Transverse colon (tissue), 4 donors: ENCODE data around the gene SLFN13. TPM values are rescaled to one million over a fixed set of nuclear protein-coding genes. Genes with fewer than 3 reads are reported as not detected.

ENCODE experiments used
- DNase-seq: peaks from one replicate; pipeline ENCODE4 v3.0.0-alpha.2; 2019
- H3K27ac ChIP-seq, 4 donors: fragments of 200-600 bp; sonication (generic); 2 replicates each; pipeline ENCODE4 v1.5.1; 2016 to 2018; ENCODE audit warnings: inconsistent platforms in 4 of 4
- H3K27me3 ChIP-seq: fragments of 200-600 bp; sonication (generic); 2 replicates; pipeline ENCODE4 v1.5.1; 2017; ENCODE audit warnings: inconsistent platforms
- H3K36me3 ChIP-seq, 4 donors: fragments of 200-600 bp; sonication (generic); 2 replicates each; pipeline ENCODE4 v1.5.1; 2017 to 2019; ENCODE audit warnings: inconsistent platforms in 4 of 4
- H3K4me1 ChIP-seq, 4 donors: fragments of 200-600 bp; sonication (generic); 2 replicates each; pipeline ENCODE4 v1.5.1; 2017 to 2020; ENCODE audit warnings: inconsistent platforms in 4 of 4
- H3K4me3 ChIP-seq, 4 donors: fragments of 200-600 bp; sonication (generic); 1 replicate in 1 of 4; 2 replicates in 3 of 4; pipeline versions ENCODE4 v1.5.1 to v1.6.1; 2017 to 2019; ENCODE audit warnings: inconsistent platforms in 4 of 4
- H3K9me3 ChIP-seq, 2 donors: fragments of 200-600 bp; sonication (generic); 2 replicates each; pipeline ENCODE4 v1.5.1; 2017 to 2019; ENCODE audit warnings: inconsistent platforms in 2 of 2
- EP300 ChIP-seq: sonication (generic); formaldehyde crosslinking; IDR thresholded peaks from one replicate; pipeline ENCODE4 v1.6.1; 2017; ENCODE audit warnings: antibody characterized with exemption, low read depth
- POLR2A ChIP-seq: fragments of 450-650 bp; IDR thresholded peaks from one replicate; pipeline ENCODE4 v1.6.1; 2016; ENCODE audit warnings: antibody characterized with exemption, mild to moderate bottlenecking, moderate library complexity
- POLR2AphosphoS5 ChIP-seq, 3 donors: sonication (generic); formaldehyde crosslinking; IDR thresholded peaks; one replicate each; pipeline ENCODE4 v1.6.1; 2016; ENCODE audit warnings: antibody characterized with exemption in 3 of 3
- WGBS, 2 donors: methylation state at CpG; one replicate each; pipeline ENCODE4 v1.1.5; 2018; ENCODE audit warnings: low coverage in 1 of 2; 5-methylcytosine and 5-hydroxymethylcytosine counted together
- in situ Hi-C, 4 donors: fragments of 200-750 bp; cut with MboI; loops; one replicate each; pipeline versions ENCODE4 v1.15.0 to v1.15.1; 2017; ENCODE audit warnings: low sequenced_read_pairs in 3 of 4, low pct_ligation_motif_present in 1 of 4, low pct_unique_long_range_greater_than_20kb in 1 of 4
- intact Hi-C: fragments of 100-400 bp; cut with DNase I; formaldehyde crosslinking; loops from one replicate; pipeline ENCODE4 v1.15.1; 2023; ENCODE audit warnings: low total_unique reads
- total RNA-seq, 4 donors: library from RNA; depleted of rRNA; stranded (reverse); fragments of >200 nt; gene quantifications; one replicate each; pipeline ENCODE4 v1.1.0, GENCODE V29; 2016
- TF ChIP-seq, protein P1 (sequence below), 5 experiments: fragments of 200-600 bp in 3 of 5; fragments of 450-650 bp in 2 of 5; sonication (generic) in 3 of 5; IDR thresholded peaks; 1 replicate in 2 of 5; 2 replicates in 3 of 5; pipeline ENCODE4 v1.5.1; 2016 to 2017; ENCODE audit warnings: antibody characterized with exemption in 5 of 5, inconsistent platforms in 3 of 5, mild to moderate bottlenecking in 2 of 5, moderate library complexity in 1 of 5

The SLFN13 gene
- total RNA-seq, 4 donors from 2014 or later, result 2.8 to 28.8 (median 8.5) TPM

DNA sequence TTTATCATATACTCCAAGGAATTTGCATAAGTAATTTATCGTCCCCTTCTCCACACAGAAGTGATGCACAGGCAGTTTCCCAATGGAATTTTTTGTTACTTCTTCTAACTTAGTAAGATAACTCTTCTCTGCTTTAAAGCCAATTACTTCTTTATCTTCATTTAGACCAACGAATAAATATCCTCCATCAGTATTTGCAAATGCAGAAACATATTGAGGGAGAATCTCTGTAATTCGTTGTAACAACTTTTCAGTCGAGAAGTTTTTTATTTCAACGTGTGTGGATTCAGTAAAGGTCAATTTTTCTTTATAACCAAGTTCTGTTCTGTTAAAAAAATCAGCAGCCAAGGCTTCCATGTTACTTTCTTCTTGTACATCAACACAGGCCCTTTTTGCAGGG lies 30.7 kb upstream of the SLFN13 start:
- H3K27ac ChIP-seq, result no peak overlapping the region
- H3K9me3 ChIP-seq, result no peaks in the 10 kb centered on the region
- WGBS, 2 donors, result 72 to 73% methylated on average over 5 of the region's 5 CpGs
- H3K36me3 ChIP-seq, result no peaks in the 10 kb centered on the region
- H3K27me3 ChIP-seq, result peaks cover 46% of the 10 kb centered on the region
- H3K4me3 ChIP-seq, result no peak overlapping the region
- TF ChIP-seq POLR2A (no peak), EP300 (no peak), POLR2AphosphoS5 (IDR thresholded peaks at IDR 0.05) (no peak)
- TF ChIP-seq, protein P1, sequence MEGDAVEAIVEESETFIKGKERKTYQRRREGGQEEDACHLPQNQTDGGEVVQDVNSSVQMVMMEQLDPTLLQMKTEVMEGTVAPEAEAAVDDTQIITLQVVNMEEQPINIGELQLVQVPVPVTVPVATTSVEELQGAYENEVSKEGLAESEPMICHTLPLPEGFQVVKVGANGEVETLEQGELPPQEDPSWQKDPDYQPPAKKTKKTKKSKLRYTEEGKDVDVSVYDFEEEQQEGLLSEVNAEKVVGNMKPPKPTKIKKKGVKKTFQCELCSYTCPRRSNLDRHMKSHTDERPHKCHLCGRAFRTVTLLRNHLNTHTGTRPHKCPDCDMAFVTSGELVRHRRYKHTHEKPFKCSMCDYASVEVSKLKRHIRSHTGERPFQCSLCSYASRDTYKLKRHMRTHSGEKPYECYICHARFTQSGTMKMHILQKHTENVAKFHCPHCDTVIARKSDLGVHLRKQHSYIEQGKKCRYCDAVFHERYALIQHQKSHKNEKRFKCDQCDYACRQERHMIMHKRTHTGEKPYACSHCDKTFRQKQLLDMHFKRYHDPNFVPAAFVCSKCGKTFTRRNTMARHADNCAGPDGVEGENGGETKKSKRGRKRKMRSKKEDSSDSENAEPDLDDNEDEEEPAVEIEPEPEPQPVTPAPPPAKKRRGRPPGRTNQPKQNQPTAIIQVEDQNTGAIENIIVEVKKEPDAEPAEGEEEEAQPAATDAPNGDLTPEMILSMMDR (IDR thresholded peaks at IDR 0.05), result no peak
- no peaks in the 10 kb centered on the region for H3K4me1 ChIP-seq
- intact Hi-C loops (no loop called here), in situ Hi-C loops (no loop called here)
- no peak for DNase-seq

DNA sequence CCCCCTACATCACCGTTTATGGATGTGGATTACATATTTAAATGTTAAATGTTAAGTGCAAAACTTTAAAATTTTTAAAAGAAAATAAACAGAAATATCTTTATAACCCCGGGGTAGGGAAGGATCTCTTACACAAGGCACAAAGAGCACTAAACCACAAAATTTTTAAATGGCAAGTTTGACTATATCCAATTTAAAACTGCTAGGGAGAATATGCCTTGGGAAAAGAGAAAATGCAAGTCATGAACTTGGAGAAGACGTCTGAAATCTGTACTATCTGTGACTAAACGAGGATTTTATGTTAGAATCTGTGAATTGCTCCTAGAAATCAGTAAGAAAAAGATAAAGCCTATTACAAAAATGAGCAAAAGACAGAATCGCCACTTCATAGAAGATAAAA lies 28.7 kb upstream of the SLFN13 start:
- H3K4me1 ChIP-seq, result no peaks in the 10 kb centered on the region
- peaks cover 47% of the 10 kb centered on the region for H3K27me3 ChIP-seq
- DNase-seq, result no peak
- no peak overlapping the region for H3K4me3 ChIP-seq
- H3K36me3 ChIP-seq, result no peaks in the 10 kb centered on the region
- H3K9me3 ChIP-seq, result no peaks in the 10 kb centered on the region
- in situ Hi-C loops, result no loop called here
- intact Hi-C loops, result no loop called here
- H3K27ac ChIP-seq, result no peak overlapping the region
- WGBS, 2 donors, result 58 to 65% methylated on average over 5 of the region's 5 CpGs
- TF ChIP-seq, protein P1 (IDR thresholded peaks at IDR 0.05), result no peak
- no peak for TF ChIP-seq EP300
- no peak for TF ChIP-seq POLR2A
- no peak for TF ChIP-seq POLR2AphosphoS5 (IDR thresholded peaks at IDR 0.05)

DNA sequence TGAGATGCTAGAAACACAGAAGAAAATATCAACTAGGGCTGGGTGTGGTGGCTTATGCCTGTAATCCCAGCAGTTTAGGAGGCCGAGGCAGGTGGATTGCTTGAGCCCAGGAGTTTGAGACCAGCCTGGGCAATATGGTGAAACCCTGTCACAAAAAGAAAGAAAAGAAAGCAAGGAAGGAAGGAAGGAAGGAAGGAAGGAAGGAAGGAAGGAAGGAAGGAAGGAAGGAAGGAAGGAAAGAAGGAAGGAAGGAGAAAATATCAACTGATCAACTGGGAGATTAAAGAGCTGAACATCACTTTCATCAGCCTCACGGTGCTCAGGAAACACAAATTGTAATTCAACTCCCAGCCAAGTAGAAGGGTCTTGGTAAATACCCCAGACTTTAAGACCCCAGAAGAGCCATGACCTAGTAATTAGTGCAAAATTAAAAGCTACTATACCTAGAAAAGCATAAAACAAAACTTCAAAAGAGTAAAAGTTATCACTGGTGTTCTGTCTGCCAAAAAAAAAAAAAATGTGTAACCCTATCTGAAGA lies 27.8 kb upstream of the SLFN13 start:
- WGBS, 2 donors, result 46 to 73% methylated on average over 2 of the region's 2 CpGs
- peaks cover 47% of the 10 kb centered on the region for H3K27me3 ChIP-seq
- no peak for DNase-seq
- intact Hi-C loops, result no loop called here
- H3K4me3 ChIP-seq, result no peak overlapping the region
- no peaks in the 10 kb centered on the region for H3K36me3 ChIP-seq
- TF ChIP-seq POLR2AphosphoS5 (IDR thresholded peaks at IDR 0.05), result no peak
- TF ChIP-seq EP300, result no peak
- TF ChIP-seq, protein P1 (IDR thresholded peaks at IDR 0.05), result no peak
- no peak for TF ChIP-seq POLR2A
- no peaks in the 10 kb centered on the region for H3K4me1 ChIP-seq
- in situ Hi-C loops, result no loop called here
- H3K9me3 ChIP-seq, result no peaks in the 10 kb centered on the region
- H3K27ac ChIP-seq, result no peak overlapping the region

DNA sequence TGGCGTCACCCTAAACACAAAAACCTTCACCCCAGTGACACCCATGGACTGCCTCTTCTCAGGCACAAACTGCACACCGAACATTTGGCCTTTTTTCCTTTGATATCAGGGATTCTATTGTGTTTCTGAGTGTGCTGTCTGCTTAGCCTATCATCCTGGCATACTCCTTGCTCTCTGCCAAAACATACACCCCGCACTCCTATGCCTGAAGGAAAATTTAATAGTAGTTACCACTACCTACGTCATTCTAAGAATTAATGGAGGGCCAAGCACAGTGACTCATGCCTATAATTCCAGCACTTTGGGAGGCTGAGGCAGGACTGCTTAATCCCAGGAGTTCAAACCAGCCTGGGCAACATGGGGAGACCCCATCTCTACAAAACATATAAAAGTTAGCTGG lies 19.9 kb upstream of the SLFN13 start:
- Histone ChIP-seq H3K9me3 (no peaks in the 10 kb centered on the region), H3K36me3 (no peaks in the 10 kb centered on the region), H3K27me3 (peaks cover 15% of the 10 kb centered on the region), H3K4me1 (no peaks in the 10 kb centered on the region), H3K27ac (no peak overlapping the region), H3K4me3 (no peak overlapping the region)
- 85 to 93% methylated on average over 2 to 4 of the region's 4 CpGs for WGBS, 2 donors
- intact Hi-C loops, result no loop called here
- in situ Hi-C loops, result no loop called here
- TF ChIP-seq EP300, result no peak
- TF ChIP-seq, protein P1 (IDR thresholded peaks at IDR 0.05), result no peak
- TF ChIP-seq POLR2A, result no peak
- no peak for TF ChIP-seq POLR2AphosphoS5 (IDR thresholded peaks at IDR 0.05)
- no peak for DNase-seq
